Measurements from ENCODE around the gene TPRN. TPM values are rescaled to one million over a fixed set of nuclear protein-coding genes. Genes with fewer than 3 reads are reported as not detected.
A peak's percentile ranks its signal among the peaks of the same experiment; 100 is the strongest.

The TPRN gene
- total RNA-seq, 1 donor from 2014 or later, result 2.8 TPM

DNA sequence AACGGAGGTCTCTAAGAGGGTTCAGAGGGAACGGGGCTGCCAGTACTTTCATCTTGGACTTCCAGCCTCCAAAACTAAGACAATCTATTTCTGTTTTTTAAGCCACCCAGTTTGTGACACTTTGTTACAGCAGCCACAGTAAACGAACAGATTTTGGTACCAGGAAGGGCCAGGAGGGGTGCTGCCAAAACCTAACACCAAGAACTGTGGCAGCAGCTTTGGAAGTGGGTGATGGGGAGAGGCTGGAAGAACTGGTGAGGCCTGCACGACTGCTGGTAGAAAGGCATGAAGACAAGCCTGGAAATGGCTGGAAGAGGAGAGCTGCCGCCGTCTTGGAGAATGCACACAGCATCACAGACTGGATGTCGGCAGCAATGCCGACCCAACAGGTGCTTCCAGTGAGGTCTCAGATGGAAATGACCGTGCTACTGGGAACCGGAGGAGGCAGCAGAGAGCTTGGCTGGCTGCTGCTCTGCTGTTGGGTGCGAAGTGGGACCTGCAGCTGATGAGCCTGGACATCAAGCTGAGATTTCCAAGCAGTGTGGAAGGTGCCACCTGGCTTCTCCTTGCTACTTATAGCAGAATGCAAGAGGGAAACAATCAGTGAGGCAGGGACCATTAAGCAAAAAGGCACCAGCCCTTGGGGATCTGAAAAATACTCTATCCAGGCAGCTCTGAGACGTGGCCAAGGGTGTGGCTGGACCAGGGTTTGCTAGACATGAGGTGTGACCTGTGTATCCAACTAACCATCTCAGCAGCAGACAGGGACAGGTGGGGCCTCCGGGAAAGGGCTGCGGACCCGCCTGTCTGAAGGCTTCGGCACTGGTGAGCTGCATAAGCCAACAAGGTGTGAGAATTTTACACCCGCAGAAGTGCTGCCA, 24.0 kb downstream of the TPRN start:
- TF ChIP-seq, protein P1, sequence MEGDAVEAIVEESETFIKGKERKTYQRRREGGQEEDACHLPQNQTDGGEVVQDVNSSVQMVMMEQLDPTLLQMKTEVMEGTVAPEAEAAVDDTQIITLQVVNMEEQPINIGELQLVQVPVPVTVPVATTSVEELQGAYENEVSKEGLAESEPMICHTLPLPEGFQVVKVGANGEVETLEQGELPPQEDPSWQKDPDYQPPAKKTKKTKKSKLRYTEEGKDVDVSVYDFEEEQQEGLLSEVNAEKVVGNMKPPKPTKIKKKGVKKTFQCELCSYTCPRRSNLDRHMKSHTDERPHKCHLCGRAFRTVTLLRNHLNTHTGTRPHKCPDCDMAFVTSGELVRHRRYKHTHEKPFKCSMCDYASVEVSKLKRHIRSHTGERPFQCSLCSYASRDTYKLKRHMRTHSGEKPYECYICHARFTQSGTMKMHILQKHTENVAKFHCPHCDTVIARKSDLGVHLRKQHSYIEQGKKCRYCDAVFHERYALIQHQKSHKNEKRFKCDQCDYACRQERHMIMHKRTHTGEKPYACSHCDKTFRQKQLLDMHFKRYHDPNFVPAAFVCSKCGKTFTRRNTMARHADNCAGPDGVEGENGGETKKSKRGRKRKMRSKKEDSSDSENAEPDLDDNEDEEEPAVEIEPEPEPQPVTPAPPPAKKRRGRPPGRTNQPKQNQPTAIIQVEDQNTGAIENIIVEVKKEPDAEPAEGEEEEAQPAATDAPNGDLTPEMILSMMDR (IDR thresholded peaks at IDR 0.05), result peak in 1 of 3 experiments; percentile 21
- no peak for DNase-seq (ENCODE audit: low spot score in 2 of 2)
- Histone ChIP-seq H3K4me3 (no peak overlapping the region), H3K27ac (no peak overlapping the region), H3K4me1 (no peaks in the 10 kb centered on the region), H3K36me3 (peaks cover 29 to 30% of the 10 kb centered on the region in 2 donors), H3K9me3 (no peaks in the 10 kb centered on the region), H3K27me3 (no peaks in the 10 kb centered on the region)
- intact Hi-C loops (cut with DNase I), result no loop called here

DNA sequence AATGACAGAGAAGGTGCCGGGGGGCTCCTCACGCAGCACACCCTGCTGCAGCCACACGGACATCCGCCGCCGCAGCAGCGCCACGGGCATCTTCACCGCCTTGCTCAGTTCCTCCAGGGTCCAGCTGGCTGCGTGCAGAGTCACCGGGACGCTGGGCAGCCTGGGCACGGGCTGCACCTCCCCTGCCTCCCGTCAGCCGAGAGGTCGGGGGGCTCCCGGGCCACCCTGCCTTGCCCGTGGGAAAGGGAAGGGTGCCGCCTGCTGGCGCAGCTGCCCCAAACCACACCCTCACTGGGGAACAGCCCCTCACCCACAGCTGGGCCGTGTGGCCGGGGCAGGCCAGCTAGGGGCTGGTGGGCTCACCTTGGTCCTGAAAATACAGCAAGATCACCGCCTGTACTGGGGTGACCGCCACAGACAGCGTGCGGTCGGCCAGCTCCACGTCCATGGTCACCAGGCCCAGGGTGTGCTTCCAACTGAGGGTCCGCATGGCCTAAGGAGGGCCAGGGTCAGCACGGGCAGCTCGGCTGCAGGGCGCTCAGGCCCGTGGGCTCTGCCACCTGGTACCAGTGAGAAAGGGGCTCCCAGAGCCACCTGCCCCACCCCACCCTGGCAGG, 25.1 kb downstream of the TPRN start:
- intact Hi-C loops (cut with DNase I), result no loop called here
- no peak overlapping the region for H3K27ac ChIP-seq

DNA sequence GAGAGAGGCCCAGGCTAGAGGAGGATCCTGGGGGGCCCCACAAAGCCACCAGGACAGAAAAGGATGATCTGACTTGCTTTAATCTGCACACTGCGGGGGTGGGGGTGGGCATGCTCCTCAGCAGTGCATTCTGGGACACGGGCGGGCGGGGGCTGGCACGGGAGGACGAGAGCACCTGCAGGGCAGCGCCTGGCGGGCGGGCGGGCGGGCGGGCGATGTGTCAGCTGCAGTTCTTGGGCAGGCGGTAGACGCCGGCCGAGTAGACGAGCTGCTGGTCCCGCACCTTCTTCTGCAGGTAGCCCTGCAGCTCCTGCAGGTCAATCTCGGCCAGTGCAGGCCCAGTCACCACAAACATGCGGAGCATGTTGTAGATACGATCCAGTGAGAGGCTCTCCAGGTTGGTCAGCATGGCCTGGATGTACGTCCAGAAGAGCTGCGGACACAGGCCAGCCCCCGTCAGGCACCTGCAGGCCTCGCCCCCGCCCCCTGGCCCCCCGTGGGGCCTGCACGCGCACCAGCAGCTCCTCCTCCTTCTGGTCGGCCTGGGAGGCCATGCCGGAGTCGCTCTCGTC, 25.7 kb downstream of the TPRN start:
- no peak for DNase-seq (ENCODE audit: low spot score in 2 of 2)
- no peaks in the 10 kb centered on the region for H3K9me3 ChIP-seq
- peaks cover 11 to 13% of the 10 kb centered on the region in 2 donors for H3K36me3 ChIP-seq
- intact Hi-C loops (cut with DNase I), result no loop called here
- TF ChIP-seq, protein P1 (IDR thresholded peaks at IDR 0.05), result no peak
- no peak overlapping the region for H3K4me3 ChIP-seq
- no peak overlapping the region for H3K27ac ChIP-seq
- H3K4me1 ChIP-seq, result no peaks in the 10 kb centered on the region
- no peaks in the 10 kb centered on the region for H3K27me3 ChIP-seq

More for the DNA sequence above, 25.1 kb downstream of the TPRN start:
- no peak for DNase-seq (ENCODE audit: low spot score in 2 of 2)
- H3K27me3 ChIP-seq, result no peaks in the 10 kb centered on the region
- H3K9me3 ChIP-seq, result no peaks in the 10 kb centered on the region
- no peaks in the 10 kb centered on the region for H3K4me1 ChIP-seq
- TF ChIP-seq, protein P1 (IDR thresholded peaks at IDR 0.05), result no peak
- peaks cover 18 to 19% of the 10 kb centered on the region in 2 donors for H3K36me3 ChIP-seq
- no peak overlapping the region for H3K4me3 ChIP-seq

DNA sequence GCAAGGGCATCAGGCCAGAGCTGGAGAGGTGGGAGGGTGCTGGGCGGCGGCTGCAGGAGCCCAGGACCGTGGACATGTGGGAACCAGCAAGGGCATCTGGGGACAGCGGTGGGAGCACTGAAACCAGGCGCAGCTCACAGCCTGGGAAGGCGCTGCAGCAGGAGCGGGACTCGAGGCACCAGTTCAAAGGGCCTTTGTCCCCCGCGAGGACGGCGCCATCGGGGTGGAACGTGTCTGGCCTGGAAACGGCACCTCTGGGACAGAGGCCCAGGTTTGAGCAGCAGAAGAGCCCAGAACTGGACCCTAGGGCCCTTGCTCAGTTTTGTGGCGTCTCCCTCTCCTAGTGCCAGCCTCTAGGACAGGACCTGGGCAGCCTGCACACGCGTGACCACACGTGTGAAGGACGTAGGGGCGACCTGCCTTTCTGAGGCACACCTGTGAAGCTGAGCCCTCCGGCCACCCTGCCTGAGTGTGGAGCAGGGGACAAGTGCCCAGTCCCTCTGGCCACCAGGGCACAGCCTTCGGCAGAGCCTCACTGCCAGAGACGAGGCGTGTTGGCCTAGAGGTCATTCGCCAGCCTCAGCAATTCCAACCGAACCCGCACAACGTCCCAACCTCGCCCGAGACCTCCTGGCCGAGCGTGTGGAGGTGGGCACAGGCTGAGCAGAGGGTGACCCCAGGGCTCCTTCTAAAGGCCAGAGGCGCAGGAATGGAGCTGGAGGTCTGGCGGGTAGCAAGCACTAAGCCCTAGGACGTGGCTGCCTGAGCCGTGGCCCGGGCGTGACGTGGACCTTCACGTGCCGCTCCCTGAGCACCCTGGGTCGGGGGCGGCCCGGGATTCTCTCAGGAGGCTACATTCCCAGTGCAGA, 26.5 kb downstream of the TPRN start:
- DNase-seq (ENCODE audit: low spot score in 2 of 2), result no peak
- TF ChIP-seq, protein P1 (IDR thresholded peaks at IDR 0.05), result no peak
- H3K4me3 ChIP-seq, result no peak overlapping the region
- H3K27me3 ChIP-seq, result no peaks in the 10 kb centered on the region
- intact Hi-C loops (cut with DNase I), result no loop called here
- H3K27ac ChIP-seq, result no peak overlapping the region
- H3K9me3 ChIP-seq, result no peaks in the 10 kb centered on the region
- peaks cover 3 to 6% of the 10 kb centered on the region in 2 donors for H3K4me1 ChIP-seq
- peaks cover 3 to 5% of the 10 kb centered on the region in 2 donors for H3K36me3 ChIP-seq

Data from ascending aorta (tissue), 2 donors.